ENCODE results near the gene FRYL. TPM values are rescaled to one million over a fixed set of nuclear protein-coding genes. Genes with fewer than 3 reads are reported as not detected.

FRYL gene
- total RNA-seq, 1 experiment from 2014 or later, result 29.9 TPM

- Histone ChIP-seq H4K20me1 (ENCODE audit: low read length) (no peaks in the 10 kb centered on the region), H3K9me3 (ENCODE audit: low read length) (no peaks in the 10 kb centered on the region), H3K4me2 (ENCODE audit: low read length) (no peak overlapping the region), H2AFZ (ENCODE audit: low read length) (no peak overlapping the region), H3K27ac (ENCODE audit: low read length) (no peak overlapping the region), H3K9ac (ENCODE audit: low read length) (no peak overlapping the region), H3K36me3 (ENCODE audit: low read depth, low read length) (no peaks in the 10 kb centered on the region), H3K27me3 (ENCODE audit: low read length) (no peaks in the 10 kb centered on the region), H3K4me1 (ENCODE audit: insufficient read depth, low read length) (no peaks in the 10 kb centered on the region), H3K9me2 (replicated peaks; ENCODE audit: low read length) (no peaks in the 10 kb centered on the region), H3F3A (ENCODE audit: low read length, unreplicated experiment) (no peaks in the 10 kb centered on the region), H3K79me2 (ENCODE audit: low read length) (no peaks in the 10 kb centered on the region), H3K4me3 (ENCODE audit: low read length) (no peak overlapping the region)
- DNase-seq (no peak), ATAC-seq (no peak)
- BruUV-seq (replicated peaks), result no TSS peak
- CTCF ChIA-PET, result no interaction called here
- POLR2A ChIA-PET (ENCODE audit: unreplicated experiment), result no interaction called here
- intact Hi-C loops (cut with micrococcal nuclease), result loop anchor here (10.0 kb wide), 1 partner anchor 60 kb away; no protein-coding TSS in a partner anchor
- TF ChIP-seq CTCF (conservative IDR thresholded peaks at IDR 0.05; ENCODE audit: low read depth, low read length) (no peak), EZH2 (IDR thresholded peaks at IDR 0.05; ENCODE audit: low read length, unreplicated experiment) (no peak), EZH2phosphoT487 (IDR thresholded peaks at IDR 0.05; ENCODE audit: borderline replicate concordance, low read length) (no peak)
Observed at GRCh38 chr4:48484494-48485168, 295.4 kb downstream of the FRYL start.

- TF ChIP-seq EZH2phosphoT487 (IDR thresholded peaks at IDR 0.05; ENCODE audit: borderline replicate concordance, low read length) (no peak), CTCF (conservative IDR thresholded peaks at IDR 0.05; ENCODE audit: low read depth, low read length) (no peak), EZH2 (IDR thresholded peaks at IDR 0.05; ENCODE audit: low read length, unreplicated experiment) (no peak)
- H4K20me1 ChIP-seq (ENCODE audit: low read length), result no peaks in the 10 kb centered on the region
- no peak overlapping the region for H2AFZ ChIP-seq (ENCODE audit: low read length)
- DNase-seq (no peak), ATAC-seq (no peak)
- CTCF ChIA-PET, result no interaction called here
- H3K9ac ChIP-seq (ENCODE audit: low read length), result no peak overlapping the region
- no peaks in the 10 kb centered on the region for H3K79me2 ChIP-seq (ENCODE audit: low read length)
- no peak overlapping the region for H3K27ac ChIP-seq (ENCODE audit: low read length)
- no peaks in the 10 kb centered on the region for H3K4me1 ChIP-seq (ENCODE audit: insufficient read depth, low read length)
- POLR2A ChIA-PET (ENCODE audit: unreplicated experiment), result no interaction called here
- no TSS peak for BruUV-seq (replicated peaks)
- H3K9me3 ChIP-seq (ENCODE audit: low read length), result no peaks in the 10 kb centered on the region
- no peak overlapping the region for H3K4me3 ChIP-seq (ENCODE audit: low read length)
- H3K4me2 ChIP-seq (ENCODE audit: low read length), result no peak overlapping the region
- H3F3A ChIP-seq (ENCODE audit: low read length, unreplicated experiment), result no peaks in the 10 kb centered on the region
- H3K27me3 ChIP-seq (ENCODE audit: low read length), result no peaks in the 10 kb centered on the region
- H3K36me3 ChIP-seq (ENCODE audit: low read depth, low read length), result no peaks in the 10 kb centered on the region
- intact Hi-C loops (cut with micrococcal nuclease), result loop anchor here (10.0 kb wide), 1 partner anchor 59 kb away; no protein-coding TSS in a partner anchor
- no peaks in the 10 kb centered on the region for H3K9me2 ChIP-seq (replicated peaks; ENCODE audit: low read length)
Observed at GRCh38 chr4:48483777-48484493, 296.1 kb downstream of the FRYL start.

Measured in PC-3 (cell line).